H1 (cell line): ENCODE measurements around the gene OGFR. TPM values are rescaled to one million over a fixed set of nuclear protein-coding genes. Genes with fewer than 3 reads are reported as not detected.

Experiments
- CTCF ChIA-PET: fragments of 300-600 bp; sonication (Branson Sonifier 250); formaldehyde crosslinking; loops from one replicate; lab custom pipeline; 2021; ENCODE audit not compliant: partially characterized antibody; lab: Charles Lee
- POLR2A ChIA-PET: fragments of 300-600 bp; sonication (Branson Sonifier 250); formaldehyde crosslinking; loops from one replicate; lab custom pipeline; 2021; ENCODE audit warnings: inconsistent platforms; ENCODE audit not compliant: partially characterized antibody; lab: Charles Lee
- DNase-seq, 2 experiments: peaks; one replicate each; pipeline versions ENCODE4 v3.0.0 to v3.0.0-alpha.2; 2010 to 2022; ENCODE audit warnings: low spot score in 2 of 2, low read depth in 1 of 2, mixed read lengths in 1 of 2
- FAIRE-seq: peaks from 2 replicates; lab custom pipeline; 2011; peaks lifted over from hg19 to GRCh38; lab: Jason Lieb, UNC
- H2AFZ ChIP-seq: 2 replicates; pipeline ENCODE4 v1.8.1; 2012; ENCODE audit warnings: low read length, inconsistent platforms
- H2AK5ac ChIP-seq: 2 replicates; pipeline ENCODE4 v1.6.1; 2013; ENCODE audit warnings: low read depth, low read length
- H2BK120ac ChIP-seq: replicated peaks from 2 replicates; pipeline ENCODE3; 2013; ENCODE audit warnings: low read depth, low read length, inconsistent platforms
- H2BK12ac ChIP-seq: 2 replicates; pipeline ENCODE4 v1.6.1; 2013; ENCODE audit warnings: low read depth, low read length
- H2BK15ac ChIP-seq: 2 replicates; pipeline ENCODE4 v1.6.1; 2013; ENCODE audit warnings: low read length
- H2BK20ac ChIP-seq: 2 replicates; pipeline ENCODE4 v1.6.1; 2013; ENCODE audit warnings: low read length
- H2BK5ac ChIP-seq: 2 replicates; pipeline ENCODE4 v1.6.1; 2013; ENCODE audit warnings: low read depth, low read length
- H3K14ac ChIP-seq: 2 replicates; pipeline ENCODE4 v1.6.1; 2013; ENCODE audit warnings: inconsistent platforms; ENCODE audit not compliant: insufficient read length
- H3K18ac ChIP-seq: 2 replicates; pipeline ENCODE4 v1.6.1; 2013; ENCODE audit warnings: low read length; ENCODE audit errors: extremely low read depth
- H3K23ac ChIP-seq: 2 replicates; pipeline ENCODE4 v1.6.1; 2013; ENCODE audit warnings: inconsistent platforms; ENCODE audit not compliant: insufficient read length
- H3K23me2 ChIP-seq: 2 replicates; pipeline ENCODE4 v1.6.1; 2013; ENCODE audit warnings: low read depth, low read length
- H3K27ac ChIP-seq: 2 replicates; pipeline ENCODE4 v1.6.1; 2011; ENCODE audit warnings: low read depth, low read length, inconsistent platforms
- H3K27me3 ChIP-seq, 4 experiments: replicated peaks in 1 of 4; 1 replicate in 1 of 4; 2 replicates in 3 of 4; pipeline versions ENCODE4 v1.6.1 to v1.8.1; 2011 to 2013; ENCODE audit warnings: low read length in 3 of 4, mild to moderate bottlenecking in 3 of 4, inconsistent platforms in 2 of 4, mixed read lengths in 2 of 4, moderate library complexity in 1 of 4; ENCODE audit not compliant: control insufficient read depth in 3 of 4, insufficient read depth in 3 of 4; ENCODE audit errors: extremely low read depth in 1 of 4
- H3K36me3 ChIP-seq, 4 experiments: 2 replicates each; pipeline versions ENCODE4 v1.6.1 to v1.8.1; 2011 to 2013; ENCODE audit warnings: mild to moderate bottlenecking in 4 of 4, low read length in 3 of 4, moderate library complexity in 2 of 4, control low read depth in 1 of 4, inconsistent platforms in 1 of 4; ENCODE audit not compliant: insufficient read depth in 4 of 4, control insufficient read depth in 2 of 4
- H3K4ac ChIP-seq: replicated peaks from 2 replicates; pipeline ENCODE3; 2013; ENCODE audit warnings: low read length, low read depth, mixed read lengths, inconsistent platforms; ENCODE audit not compliant: insufficient read length
- H3K4me1 ChIP-seq, 4 experiments: replicated peaks in 1 of 4; 1 replicate in 1 of 4; 2 replicates in 3 of 4; pipeline versions ENCODE4 v1.6.1 to v1.8.1; 2011 to 2013; ENCODE audit warnings: low read length in 3 of 4, inconsistent platforms in 2 of 4, mixed read lengths in 1 of 4; ENCODE audit not compliant: insufficient read depth in 4 of 4, control insufficient read depth in 3 of 4
- H3K4me2 ChIP-seq, 2 experiments: 2 replicates each; pipeline versions ENCODE4 v1.6.1 to v1.8.1; 2011 to 2013; ENCODE audit warnings: low read depth in 2 of 2, low read length in 2 of 2, control low read depth in 1 of 2, inconsistent platforms in 1 of 2, mild to moderate bottlenecking in 1 of 2; ENCODE audit not compliant: insufficient read depth in 1 of 2
- H3K4me3 ChIP-seq, 4 experiments: fragments of 200-600, 300-600 bp in 1 of 4; sonication (generic), shearing (Covaris generic), sonication (Bioruptor Twin) in 1 of 4; 2 replicates each; pipeline versions ENCODE4 v1.5.1 to v1.8.1; 2011 to 2016; ENCODE audit warnings: low read length in 4 of 4, low read depth in 3 of 4, control low read depth in 2 of 4, inconsistent platforms in 2 of 4, mild to moderate bottlenecking in 2 of 4, mixed read lengths in 1 of 4, moderate library complexity in 1 of 4; ENCODE audit not compliant: insufficient read depth in 2 of 4; ENCODE audit errors: extremely low read depth in 1 of 4
- H3K56ac ChIP-seq: replicated peaks from 2 replicates; pipeline ENCODE3; 2013; ENCODE audit warnings: low read depth, mild to moderate bottlenecking, mixed read lengths, low read length, inconsistent platforms; ENCODE audit not compliant: insufficient read length
- H3K79me1 ChIP-seq: 2 replicates; pipeline ENCODE4 v1.6.1; 2013; ENCODE audit warnings: low read depth, low read length, control low read depth
- H3K79me2 ChIP-seq, 2 experiments: 2 replicates each; pipeline versions ENCODE4 v1.6.1 to v1.8.1; 2012 to 2013; ENCODE audit warnings: low read length in 2 of 2, mild to moderate bottlenecking in 2 of 2, inconsistent platforms in 1 of 2; ENCODE audit not compliant: insufficient read depth in 2 of 2, control insufficient read depth in 1 of 2
- H3K9ac ChIP-seq, 4 experiments: replicated peaks in 1 of 4; 1 replicate in 1 of 4; 2 replicates in 3 of 4; pipeline versions ENCODE4 v1.6.1 to v1.8.1; 2011 to 2013; ENCODE audit warnings: low read depth in 3 of 4, low read length in 3 of 4, control low read depth in 2 of 4, mild to moderate bottlenecking in 2 of 4, moderate library complexity in 2 of 4, inconsistent platforms in 1 of 4; ENCODE audit errors: extremely low read depth in 1 of 4
- H3K9me3 ChIP-seq, 2 experiments: 2 replicates each; pipeline versions ENCODE4 v1.6.1 to v1.8.1; 2012 to 2013; ENCODE audit warnings: mild to moderate bottlenecking in 2 of 2, moderate library complexity in 2 of 2, control low read depth in 1 of 2, inconsistent platforms in 1 of 2, low read depth in 1 of 2, low read length in 1 of 2, mixed read lengths in 1 of 2; ENCODE audit not compliant: insufficient read depth in 2 of 2
- H4K20me1 ChIP-seq, 2 experiments: replicated peaks in 1 of 2; 2 replicates each; pipeline versions ENCODE3 to v1.8.1; 2011 to 2013; ENCODE audit warnings: inconsistent platforms in 2 of 2, low read length in 2 of 2, mild to moderate bottlenecking in 1 of 2; ENCODE audit not compliant: insufficient read depth in 2 of 2, control insufficient read depth in 1 of 2
- H4K5ac ChIP-seq: 2 replicates; pipeline ENCODE4 v1.6.1; 2013; ENCODE audit warnings: low read length, low read depth, mixed read lengths, inconsistent platforms; ENCODE audit not compliant: insufficient read length
- H4K8ac ChIP-seq: 2 replicates; pipeline ENCODE4 v1.8.0; 2013; ENCODE audit warnings: mild to moderate bottlenecking, moderate library complexity, low read length, inconsistent platforms; ENCODE audit not compliant: insufficient read depth; ENCODE audit errors: extremely low read depth
- H4K91ac ChIP-seq: replicated peaks from 2 replicates; pipeline ENCODE3; 2013; ENCODE audit warnings: low read length, mixed read lengths, inconsistent platforms; ENCODE audit not compliant: insufficient read length
- NANOG ChIP-seq: IDR thresholded peaks from 2 replicates; pipeline ENCODE4 v1.6.1; 2011; ENCODE audit warnings: low read length, low read depth, mild to moderate bottlenecking, inconsistent platforms; ENCODE audit not compliant: insufficient read depth, poor library complexity, severe bottlenecking
- RAD21 ChIP-seq, 2 experiments: IDR thresholded peaks in 1 of 2; conservative IDR thresholded peaks in 1 of 2; 2 replicates each; pipeline ENCODE4 v1.6.1; 2011; ENCODE audit warnings: low read depth in 2 of 2, low read length in 2 of 2, improper control_type of control experiment in 1 of 2, inconsistent platforms in 1 of 2, mild to moderate bottlenecking in 1 of 2, moderate library complexity in 1 of 2
- RFX5 ChIP-seq: IDR thresholded peaks from 2 replicates; pipeline ENCODE4 v1.6.1; 2011; ENCODE audit warnings: low read depth, low read length, improper control_type of control experiment, borderline replicate concordance
- SIRT6 ChIP-seq: IDR thresholded peaks from one replicate; pipeline ENCODE4 v1.7.1; 2012; ENCODE audit warnings: low read length, inconsistent platforms
- TAF7 ChIP-seq: optimal IDR thresholded peaks from 2 replicates; pipeline ENCODE3; 2011; ENCODE audit warnings: low read depth, mild to moderate bottlenecking, inconsistent platforms, low read length, moderate library complexity, borderline replicate concordance
- TCF12 ChIP-seq: IDR thresholded peaks from 2 replicates; pipeline ENCODE4 v1.6.1; 2011; ENCODE audit warnings: low read depth, mild to moderate bottlenecking, low read length
- YY1 ChIP-seq: IDR thresholded peaks from 2 replicates; pipeline ENCODE4 v1.6.1; 2011; ENCODE audit warnings: low read depth, mild to moderate bottlenecking, low read length
- WGBS, 2 experiments: shearing (Covaris generic) in 1 of 2; methylation state at CpG; one replicate each; pipeline versions ENCODE4 v1.1.6 to v1.1.7; 2013 to 2015; ENCODE audit warnings: low lambda C conversion rate in 2 of 2, mixed read lengths in 2 of 2, inconsistent platforms in 1 of 2, low coverage in 1 of 2, missing lambda C conversion rate in 1 of 2; ENCODE audit not compliant: insufficient replicate concordance in 2 of 2, insufficient coverage in 1 of 2, insufficient read length in 1 of 2; ENCODE audit errors: extremely low coverage in 1 of 2, missing lambda C conversion rate in 1 of 2; 5-methylcytosine and 5-hydroxymethylcytosine counted together
- polyA plus RNA-seq, 7 experiments: library from polyadenylated mRNA; depleted of rRNA in 3 of 7; stranded (reverse) in 5 of 7; unstranded in 2 of 7; fragments of >200 nt in 5 of 7; fragments of 200-250 nt in 2 of 7; gene quantifications; 1 replicate in 5 of 7; 2 replicates in 1 of 7; 4 replicates in 1 of 7; pipeline versions ENCODE4 v1.2.1 to v1.2.3, GENCODE V29; 2011 to 2013; ENCODE audit warnings: missing spikeins in 2 of 7, mixed read lengths in 2 of 7
- total RNA-seq: library from RNA; stranded (reverse); fragmentation: NEBNext Ultra II Directional; extraction: Animal tissue kit (Norgen Biotek cat#: 25700); gene quantifications from 2 replicates; pipeline ENCODE4 v1.2.1, GENCODE V29; 2021
- TF ChIP-seq, protein P1 (sequence below): IDR thresholded peaks from 2 replicates; pipeline ENCODE4 v1.6.1; 2012; ENCODE audit warnings: inconsistent platforms
- TF ChIP-seq, protein P2 (sequence below): IDR thresholded peaks from 2 replicates; pipeline ENCODE4 v1.6.1; 2012; ENCODE audit warnings: low read length, inconsistent platforms

Gene OGFR
- total and polyA plus RNA-seq, 2 of the 8 experiments (the other 6 are each of a cell fraction or from before 2014, with no cell fraction given), result 13.9 to 25.1 TPM

DNA sequence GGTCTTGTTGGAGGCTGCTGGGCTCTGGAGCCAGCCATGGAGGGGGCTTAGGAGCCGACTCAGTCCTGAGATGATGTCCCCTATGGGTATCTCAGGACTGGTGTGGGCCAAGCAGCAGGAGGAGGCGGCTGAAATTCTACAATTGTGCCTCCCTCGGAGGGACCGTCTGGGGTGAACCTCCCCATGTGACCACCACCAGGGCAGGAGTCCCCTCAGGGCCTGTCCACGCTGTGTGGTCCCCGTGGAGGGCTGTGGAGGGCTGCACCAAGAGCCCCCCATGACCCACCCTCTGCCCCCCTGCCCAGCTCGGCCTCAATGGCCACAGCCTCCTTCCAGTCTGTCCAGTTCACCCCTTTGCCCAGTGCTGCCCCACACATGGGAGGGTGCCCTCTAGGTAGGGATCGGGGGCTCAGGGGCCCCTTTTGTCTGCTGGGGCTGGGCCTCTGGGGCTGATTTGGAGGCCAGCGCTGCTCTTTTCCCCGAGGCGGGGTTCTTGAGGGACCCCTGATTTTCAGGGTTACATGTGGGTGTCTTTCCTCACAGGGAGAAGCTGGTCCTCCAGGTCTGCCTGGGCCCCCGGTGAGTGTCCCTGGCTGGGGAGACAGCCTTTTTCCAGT is 13.4 kb downstream of the OGFR start:
- Histone ChIP-seq H2BK15ac (no peak overlapping the region), H2BK120ac (no peak overlapping the region), H3K9me3 (no peaks in the 10 kb centered on the region), H3K4ac (peak overlapping the region; percentile 69), H3K14ac (no peak overlapping the region), H3K27ac (no peak overlapping the region), H2BK20ac (no peak overlapping the region), H3K36me3 (peaks cover 0 to 3% (median 0%) of the 10 kb centered on the region in 4 experiments; a peak in 1 of 8 replicates), H3K79me1 (no peaks in the 10 kb centered on the region), H2BK12ac (peak overlapping the region; percentile 17; the same call in 1 of the 2 replicates), H4K5ac (no peak overlapping the region), H3K27me3 (peaks cover 0 to 8% (median 2%) of the 10 kb centered on the region in 4 experiments; a peak in 2 of 7 replicates), H4K8ac (no peak overlapping the region), H3K56ac (no peak overlapping the region), H2AFZ (no peak overlapping the region), H3K18ac (peak overlapping the region; percentile 60; the same call in 1 of the 2 replicates), H3K23ac (no peak overlapping the region), H3K4me1 (peaks cover 0 to 21% (median 11%) of the 10 kb centered on the region in 4 experiments; a peak in 5 of 7 replicates), H3K4me2 (peak overlapping the region; percentile 62 to 70; a peak in 3 of 4 replicates), H2BK5ac (peak overlapping the region; percentile 24; the same call in 1 of the 2 replicates), H3K9ac (no peak overlapping the region), H3K4me3 (peak overlapping the region in 3 of 4 experiments; percentile 29 to 71 (median 31); a peak in 4 of 8 replicates), H4K91ac (peak overlapping the region; percentile 65), H3K23me2 (peaks cover 13% of the 10 kb centered on the region), H3K79me2 (no peaks in the 10 kb centered on the region), H4K20me1 (peaks cover 0 to 4% of the 10 kb centered on the region in 2 experiments), H2AK5ac (no peak overlapping the region)
- ChIA-PET CTCF (interaction anchor here (0.8 to 2.2 kb wide), 2 partner anchors 11 to 110 kb away, joined by 3 to 5 read pairs; no protein-coding TSS in a partner anchor), POLR2A (interaction anchor here (3.5 to 4.6 kb wide), 2 partner anchors 14 to 24 kb away, joined by 13 to 22 read pairs; no protein-coding TSS in a partner anchor)
- DNase-seq (no peak), FAIRE-seq (no peak)
- WGBS, 2 experiments, result 83% methylated on average over 11 of the region's 12 CpGs; no CpG with 5 or more reads in 1 of the 2 experiments
- TF ChIP-seq RFX5, result no peak
- TF ChIP-seq, protein P1, sequence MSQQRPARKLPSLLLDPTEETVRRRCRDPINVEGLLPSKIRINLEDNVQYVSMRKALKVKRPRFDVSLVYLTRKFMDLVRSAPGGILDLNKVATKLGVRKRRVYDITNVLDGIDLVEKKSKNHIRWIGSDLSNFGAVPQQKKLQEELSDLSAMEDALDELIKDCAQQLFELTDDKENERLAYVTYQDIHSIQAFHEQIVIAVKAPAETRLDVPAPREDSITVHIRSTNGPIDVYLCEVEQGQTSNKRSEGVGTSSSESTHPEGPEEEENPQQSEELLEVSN, result no peak
- no peak for TF ChIP-seq SIRT6
- no peak for TF ChIP-seq RAD21 (IDR thresholded peaks at IDR 0.05 in 1 of 2, conservative IDR thresholded peaks at IDR 0.05 in 1 of 2; ENCODE audit: low read depth in 2 of 2, low read length in 2 of 2)
- no peak for TF ChIP-seq NANOG
- TF ChIP-seq, protein P2, sequence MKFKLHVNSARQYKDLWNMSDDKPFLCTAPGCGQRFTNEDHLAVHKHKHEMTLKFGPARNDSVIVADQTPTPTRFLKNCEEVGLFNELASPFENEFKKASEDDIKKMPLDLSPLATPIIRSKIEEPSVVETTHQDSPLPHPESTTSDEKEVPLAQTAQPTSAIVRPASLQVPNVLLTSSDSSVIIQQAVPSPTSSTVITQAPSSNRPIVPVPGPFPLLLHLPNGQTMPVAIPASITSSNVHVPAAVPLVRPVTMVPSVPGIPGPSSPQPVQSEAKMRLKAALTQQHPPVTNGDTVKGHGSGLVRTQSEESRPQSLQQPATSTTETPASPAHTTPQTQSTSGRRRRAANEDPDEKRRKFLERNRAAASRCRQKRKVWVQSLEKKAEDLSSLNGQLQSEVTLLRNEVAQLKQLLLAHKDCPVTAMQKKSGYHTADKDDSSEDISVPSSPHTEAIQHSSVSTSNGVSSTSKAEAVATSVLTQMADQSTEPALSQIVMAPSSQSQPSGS, result no peak
- TF ChIP-seq TCF12, result no peak
- no peak for TF ChIP-seq TAF7
- TF ChIP-seq YY1, result no peak
